CD4-positive, alpha-beta T cell treated with Interleukin-15 for 1 hour (primary cell): ENCODE results near the gene BPIFA2.

Source experiments
- DNase-seq: peaks from one replicate; pipeline ENCODE4 v3.0.0-alpha.2; 2020

Gene BPIFA2

DNA sequence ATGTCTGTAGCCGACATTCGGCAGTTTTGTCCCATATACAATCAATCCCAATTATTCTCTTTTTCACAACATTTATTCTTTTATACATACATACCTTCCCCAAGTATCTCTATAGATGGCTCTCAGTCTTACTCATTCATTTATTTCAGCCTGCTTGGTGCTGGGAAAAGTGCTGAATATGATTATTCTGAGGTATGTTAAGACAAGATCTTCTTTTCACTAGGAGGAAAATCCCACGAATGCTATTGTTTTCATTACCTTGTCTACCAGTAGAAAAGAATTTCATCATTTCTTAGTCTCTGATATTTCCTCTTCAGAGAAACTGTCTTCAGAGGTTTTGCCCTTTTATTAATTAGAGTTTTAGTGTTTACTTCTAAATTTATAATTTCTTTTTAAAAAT is 35.5 kb downstream of the BPIFA2 start:
- DNase-seq: no peak

DNA sequence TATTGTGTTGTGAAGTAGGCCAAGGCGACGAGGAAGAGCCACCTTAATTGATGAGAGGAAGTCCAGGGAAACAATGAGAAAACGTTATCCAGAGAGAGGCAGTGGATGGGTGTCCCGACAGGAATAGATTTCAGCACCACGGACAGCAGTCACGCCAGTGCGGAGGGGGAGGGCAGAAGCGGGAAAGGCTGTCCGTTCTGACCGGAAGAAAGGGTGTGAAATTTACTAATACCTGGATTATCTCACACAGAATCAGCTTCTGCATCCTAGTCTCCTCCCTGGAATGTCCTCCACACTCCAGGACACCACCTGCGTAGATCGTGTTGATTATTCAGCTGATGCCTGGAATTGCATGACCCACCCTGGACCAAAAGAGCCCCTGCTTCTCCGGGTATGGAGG is 41.8 kb downstream of the BPIFA2 start:
- DNase-seq: no peak

DNA sequence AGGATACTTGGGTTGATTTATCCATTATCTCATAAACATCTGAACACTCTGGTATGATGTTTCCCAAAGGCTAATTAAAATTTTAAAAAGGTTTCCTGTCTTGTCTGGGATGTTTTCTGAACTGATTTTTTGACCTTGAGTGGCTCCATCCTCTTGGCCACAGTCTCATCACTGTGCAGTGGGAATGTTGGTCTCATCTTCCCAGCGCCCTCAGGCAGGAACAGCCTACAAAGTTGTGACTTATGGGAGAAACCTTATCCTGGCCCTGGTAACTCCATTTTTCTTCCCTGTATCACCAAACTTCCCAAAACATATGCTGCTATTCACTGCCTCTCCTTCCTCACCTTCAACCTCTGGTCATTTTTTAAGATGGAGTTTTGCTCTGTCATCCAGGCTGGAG is 42.4 kb downstream of the BPIFA2 start:
- no peak for DNase-seq

DNA sequence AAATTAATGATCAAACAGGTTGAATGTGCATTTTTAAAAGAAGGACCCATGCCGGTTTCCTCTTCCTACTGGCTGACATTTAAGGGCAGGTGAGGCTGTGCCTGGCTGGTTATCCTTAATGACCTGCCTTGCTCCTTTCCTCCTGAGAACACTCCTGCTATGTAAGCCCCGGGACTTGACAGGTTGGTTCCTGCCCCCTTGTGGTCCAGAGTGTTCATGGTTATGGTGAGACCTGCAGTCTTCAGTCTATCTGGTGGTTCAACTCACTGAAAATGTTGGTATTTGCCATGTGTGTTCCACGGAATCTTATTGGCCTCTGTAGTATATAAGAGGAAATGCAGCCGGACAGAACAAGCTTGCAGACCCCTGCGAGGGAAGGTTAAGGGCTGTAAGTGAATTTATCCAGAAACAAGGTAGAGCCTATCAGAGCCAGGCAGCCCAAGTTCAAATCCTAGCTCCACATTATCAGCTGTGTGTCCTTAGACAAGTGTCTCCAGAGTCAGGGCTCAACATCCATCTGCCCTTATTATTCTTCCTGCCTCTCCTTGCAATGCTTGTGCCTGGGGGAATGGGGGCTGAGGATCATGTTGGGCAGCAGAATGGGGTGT is 44.0 kb downstream of the BPIFA2 start:
- DNase-seq: no peak

DNA sequence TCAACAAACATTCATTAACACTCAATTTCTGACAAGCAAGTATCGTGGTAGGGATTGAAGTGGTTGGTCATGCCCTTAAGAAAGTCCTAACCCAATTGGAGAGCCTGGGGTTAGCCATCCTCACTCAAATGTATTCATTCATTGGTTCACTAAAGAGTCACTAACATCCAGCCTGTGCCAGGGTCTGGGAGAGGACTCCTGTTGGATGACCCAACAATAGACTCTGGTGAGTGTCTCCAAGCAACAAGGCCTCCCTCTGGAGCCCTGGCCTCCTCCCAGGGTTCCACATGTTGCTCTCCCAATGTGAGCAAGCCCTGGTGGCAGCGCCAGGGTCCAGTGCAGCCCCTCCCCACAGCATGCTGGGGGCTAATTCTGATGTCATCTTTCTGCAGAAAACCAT is 49.1 kb downstream of the BPIFA2 start, which contains the start of gene BPIFA3:
Gene BPIFA3, plus strand, starts transcription at position 301 of the 400 bp plus-strand sequence. CDS start 185 bp downstream, outside the sequence.
- DNase-seq: no peak

DNA sequence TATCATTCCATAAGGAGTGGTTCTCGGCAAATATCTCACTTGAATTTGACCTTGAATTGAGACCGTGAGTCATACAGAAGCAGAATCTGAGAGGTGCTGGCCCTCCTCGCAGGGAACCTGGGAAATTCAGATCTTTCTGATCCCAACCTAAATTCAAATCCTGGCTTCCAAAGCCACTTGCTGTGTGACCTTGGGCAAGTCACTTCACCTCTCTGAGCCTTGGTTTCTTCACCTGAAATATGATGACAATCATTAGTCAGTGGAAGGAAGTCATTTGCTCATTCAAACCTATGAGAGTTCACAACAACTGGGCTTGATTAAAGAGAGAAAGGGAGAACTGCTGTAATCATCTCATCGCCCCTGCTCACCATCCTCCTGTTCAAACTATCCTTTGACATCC is 56.4 kb downstream of the BPIFA2 start:
- DNase-seq: no peak

DNA sequence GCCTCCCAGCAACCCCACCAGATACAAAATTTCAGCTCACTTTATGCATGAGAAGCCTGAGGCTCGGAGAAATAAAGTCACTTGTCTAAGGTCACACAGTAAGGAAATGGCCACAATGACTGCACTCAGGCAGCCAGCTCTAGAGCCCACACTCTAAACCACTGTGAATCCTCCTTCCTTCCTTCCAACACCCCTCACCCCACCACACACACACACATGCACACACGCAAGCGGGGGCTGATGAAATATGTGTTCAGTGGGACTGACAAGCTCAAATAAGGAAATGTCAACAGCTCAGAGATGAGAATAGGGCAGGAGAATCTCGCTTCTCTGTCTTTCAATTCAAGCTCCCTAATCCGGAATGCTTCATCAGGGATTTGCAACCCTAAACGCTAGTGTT is 61.9 kb downstream of the BPIFA2 start:
- no peak for DNase-seq
